Measurements from ENCODE around the gene ABHD16A. TPM values are rescaled to one million over a fixed set of nuclear protein-coding genes. Genes with fewer than 3 reads are reported as not detected.

Gene ABHD16A
- polyA plus RNA-seq, 2 of the 4 experiments (the other 2 are of a cell fraction): 16.6 to 22.3 TPM

- H3K4me1 ChIP-seq: peaks cover 13% of the 10 kb centered on the region
- no peak overlapping the region for H3K4me3 ChIP-seq
- POLR2A ChIA-PET: no interaction called here
- ATAC-seq (no peak), FAIRE-seq (no peak), DNase-seq (ENCODE audit: low read depth in 1 of 2, low spot score in 1 of 2) (no peak)
- no peak overlapping the region for H3K4me2 ChIP-seq
- no peaks in the 10 kb centered on the region for H3K9me3 ChIP-seq
- CTCF ChIA-PET: no interaction called here
- WGBS (ENCODE audit: missing lambda C conversion rate): 93% methylated on average over 8 of the region's 8 CpGs
- H3K27ac ChIP-seq: no peak overlapping the region
- TF ChIP-seq EP300 (IDR thresholded peaks at IDR 0.05): no peak
- TF ChIP-seq RNF2 (IDR thresholded peaks at IDR 0.05; ENCODE audit: borderline replicate concordance, low read depth): no peak
- no peak for TF ChIP-seq RAD21 (conservative IDR thresholded peaks at IDR 0.05 in 1 of 2, IDR thresholded peaks at IDR 0.05 in 1 of 2)
- no peak for TF ChIP-seq NPAS2 (CRISPR knock-in tag; IDR thresholded peaks at IDR 0.05; ENCODE audit: borderline replicate concordance)
- TF ChIP-seq E2F6 (IDR thresholded peaks at IDR 0.05; ENCODE audit: borderline replicate concordance, low read depth): no peak
- no peak for TF ChIP-seq NR3C1 (IDR thresholded peaks at IDR 0.05)
- TF ChIP-seq CBX2 (IDR thresholded peaks at IDR 0.05; ENCODE audit: borderline replicate concordance, low read depth): no peak
- TF ChIP-seq RCOR1 (IDR thresholded peaks at IDR 0.05; ENCODE audit: low read depth, low read length): no peak
- TF ChIP-seq POLR2A (IDR thresholded peaks at IDR 0.05; ENCODE audit: low read length): no peak
- TF ChIP-seq ZFP36 (IDR thresholded peaks at IDR 0.05; ENCODE audit: borderline replicate concordance, partially characterized antibody): no peak
- TF ChIP-seq SMC3 (IDR thresholded peaks at IDR 0.05): no peak
- TF ChIP-seq MAZ (IDR thresholded peaks at IDR 0.05; ENCODE audit: borderline replicate concordance, low read depth, low read length): no peak
- no peak for TF ChIP-seq HOXB5 (CRISPR knock-in tag; IDR thresholded peaks at IDR 0.05)
- TF ChIP-seq FOXS1 (CRISPR knock-in tag; IDR thresholded peaks at IDR 0.05): no peak
Observed at GRCh38 chr6:31749301-31750036, 46.3 kb upstream of the ABHD16A start.

GRCh38 chr6:31744422-31744821 lies 41.3 kb upstream of the ABHD16A start:
- Histone ChIP-seq H3K4me1 (peaks cover 14% of the 10 kb centered on the region), H3K4me3 (no peak overlapping the region), H3K4me2 (no peak overlapping the region), H3K9me3 (no peaks in the 10 kb centered on the region), H3K27ac (no peak overlapping the region)
- WGBS (ENCODE audit: missing lambda C conversion rate): 79% methylated on average over 1 of the region's 1 CpG
- ATAC-seq: no peak
- no peak for FAIRE-seq
- ChIA-PET POLR2A (no interaction called here), CTCF (interaction anchor here (1.2 kb wide), 1 partner anchor 32 kb away, joined by 3 read pairs; no protein-coding TSS in a partner anchor)
- no peak for DNase-seq (ENCODE audit: low read depth in 1 of 2, low spot score in 1 of 2)
- TF ChIP-seq CEBPB (IDR thresholded peaks at IDR 0.05) (no peak), RCOR1 (IDR thresholded peaks at IDR 0.05; ENCODE audit: low read depth, low read length) (no peak), KDM1A (IDR thresholded peaks at IDR 0.05; ENCODE audit: low read depth) (no peak), NR3C1 (IDR thresholded peaks at IDR 0.05) (no peak), MAX (IDR thresholded peaks at IDR 0.05) (no peak), ZFP36 (IDR thresholded peaks at IDR 0.05; ENCODE audit: borderline replicate concordance, partially characterized antibody) (no peak)

GRCh38 chr6:31742894-31743293 lies 39.8 kb upstream of the ABHD16A start:
- 98% methylated on average over 3 of the region's 3 CpGs for WGBS (ENCODE audit: missing lambda C conversion rate)
- no peak overlapping the region for H3K27ac ChIP-seq
- no peak for ATAC-seq
- no peak for FAIRE-seq
- no peak for TF ChIP-seq HEYL (CRISPR knock-in tag; IDR thresholded peaks at IDR 0.05)
- TF ChIP-seq PHF8 (IDR thresholded peaks at IDR 0.05; ENCODE audit: borderline replicate concordance, low read depth): no peak
- TF ChIP-seq FOSB (CRISPR knock-in tag; IDR thresholded peaks at IDR 0.05): no peak
- no peak for TF ChIP-seq NPAS2 (CRISPR knock-in tag; IDR thresholded peaks at IDR 0.05; ENCODE audit: borderline replicate concordance)
- no peak for TF ChIP-seq ZC3H11A (IDR thresholded peaks at IDR 0.05)
- no peak for TF ChIP-seq FOXS1 (CRISPR knock-in tag; IDR thresholded peaks at IDR 0.05)
- TF ChIP-seq KDM5A (IDR thresholded peaks at IDR 0.05): no peak
- TF ChIP-seq ZFP36 (IDR thresholded peaks at IDR 0.05; ENCODE audit: borderline replicate concordance, partially characterized antibody): no peak
- TF ChIP-seq EP300 (IDR thresholded peaks at IDR 0.05): no peak
- no peak for TF ChIP-seq MAX (IDR thresholded peaks at IDR 0.05)
- no peak for TF ChIP-seq JUNB (IDR thresholded peaks at IDR 0.05)
- TF ChIP-seq CHD2 (IDR thresholded peaks at IDR 0.05; ENCODE audit: low read length, partially characterized antibody): no peak
- TF ChIP-seq TFCP2L1 (CRISPR knock-in tag; IDR thresholded peaks at IDR 0.05): no peak
- no peak for TF ChIP-seq HOXB5 (CRISPR knock-in tag; IDR thresholded peaks at IDR 0.05)
- no peak overlapping the region for H3K4me2 ChIP-seq
- no peak overlapping the region for H3K4me3 ChIP-seq
- POLR2A ChIA-PET: no interaction called here
- CTCF ChIA-PET: interaction anchor here (0.8 to 2.1 kb wide), 2 partner anchors 13 to 27 kb away, joined by 3 to 4 read pairs; no protein-coding TSS in a partner anchor
- no peak for DNase-seq (ENCODE audit: low read depth in 1 of 2, low spot score in 1 of 2)
- H3K4me1 ChIP-seq: peaks cover 27% of the 10 kb centered on the region
- H3K9me3 ChIP-seq: no peaks in the 10 kb centered on the region

Measured in A549 (cell line).